COR-L47 (cell line): Measurements from ENCODE around the gene AMH.
A peak's percentile ranks its signal among the peaks of the same experiment; 100 is the strongest.

Experiments used
- DNase-seq: peaks from one replicate; lab custom pipeline; 2025; lab: John Stamatoyannopoulos, UW

The AMH gene

GRCh38 chr19:2249880-2250765, 1.0 kb downstream of the AMH start:
- DNase-seq, result no peak

GRCh38 chr19:2250766-2251105, 1.6 kb downstream of the AMH start:
- DNase-seq, result no peak

- DNase-seq, result no peak
Measured at GRCh38 chr19:2251106-2252054, 2.3 kb downstream of the AMH start.

- DNase-seq, result no peak
Measured at GRCh38 chr19:2252055-2252796, 3.1 kb downstream of the AMH start.

GRCh38 chr19:2252797-2253105, 3.6 kb downstream of the AMH start:
- DNase-seq, result no peak

- DNase-seq, result no peak
Measured at GRCh38 chr19:2253106-2254063, 4.3 kb downstream of the AMH start.

GRCh38 chr19:2254064-2254872, 5.1 kb downstream of the AMH start:
- DNase-seq, result no peak

- no peak for DNase-seq
Measured at GRCh38 chr19:2255112-2255845, 6.2 kb downstream of the AMH start.

GRCh38 chr19:2255982-2256685, 7.0 kb downstream of the AMH start, which contains the start of gene JSRP1:
Gene JSRP1, minus strand, starts transcription at chr19:2256417. Its CDS starts 1,103 bp downstream, at chr19:2255314.
- DNase-seq, result no peak

GRCh38 chr19:2259336-2259735, 10.2 kb downstream of the AMH start:
- DNase-seq, result no peak

DNA sequence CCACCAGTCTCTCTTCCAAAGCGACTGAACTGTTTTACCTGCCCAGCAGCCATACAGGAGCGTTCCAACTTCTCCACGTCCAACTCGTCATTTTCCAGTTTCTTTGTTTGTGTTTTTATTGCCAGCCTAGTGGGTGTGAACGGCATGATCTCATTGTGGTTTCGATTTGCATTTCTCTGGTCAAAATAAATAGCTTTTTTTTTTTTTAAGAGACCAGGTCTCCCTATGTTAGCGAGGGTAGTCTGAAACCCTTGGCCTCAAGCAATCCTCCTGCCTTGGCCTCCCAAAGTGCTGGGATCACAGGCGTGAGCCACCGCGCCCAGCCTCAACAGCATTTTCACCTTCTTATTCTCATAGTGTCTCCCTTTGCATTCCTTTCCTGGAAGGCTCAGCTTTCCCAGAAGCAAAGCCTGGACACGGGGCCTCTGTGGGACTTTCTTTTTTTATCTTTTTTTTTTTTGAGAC, 11.2 kb downstream of the AMH start:
- no peak for DNase-seq

- DNase-seq, result no peak
Measured at GRCh38 chr19:2261438-2262172, 12.5 kb downstream of the AMH start.

GRCh38 chr19:2266183-2266993, 17.3 kb downstream of the AMH start:
- DNase-seq, result peak; percentile 35

GRCh38 chr19:2268480-2268830, 19.3 kb downstream of the AMH start:
- no peak for DNase-seq

DNA sequence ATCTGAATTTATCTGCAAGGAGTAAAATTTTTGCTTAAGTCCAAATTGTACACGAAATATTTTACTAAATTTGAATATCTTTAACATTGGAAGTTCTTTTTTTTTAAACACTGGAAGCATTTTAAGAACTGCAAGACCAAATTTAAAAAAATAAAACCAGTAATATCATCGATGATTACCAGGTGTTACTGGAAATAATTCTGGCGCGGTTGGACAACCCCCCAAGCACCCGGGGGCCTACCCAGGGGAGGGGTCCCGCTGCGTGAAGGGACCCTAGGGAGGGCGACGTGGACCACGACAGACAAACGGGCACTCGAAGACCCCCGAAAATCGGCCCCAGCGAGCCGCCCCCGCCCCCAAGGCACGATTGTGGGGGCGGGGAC, 19.7 kb downstream of the AMH start:
- DNase-seq, result no peak

DNA sequence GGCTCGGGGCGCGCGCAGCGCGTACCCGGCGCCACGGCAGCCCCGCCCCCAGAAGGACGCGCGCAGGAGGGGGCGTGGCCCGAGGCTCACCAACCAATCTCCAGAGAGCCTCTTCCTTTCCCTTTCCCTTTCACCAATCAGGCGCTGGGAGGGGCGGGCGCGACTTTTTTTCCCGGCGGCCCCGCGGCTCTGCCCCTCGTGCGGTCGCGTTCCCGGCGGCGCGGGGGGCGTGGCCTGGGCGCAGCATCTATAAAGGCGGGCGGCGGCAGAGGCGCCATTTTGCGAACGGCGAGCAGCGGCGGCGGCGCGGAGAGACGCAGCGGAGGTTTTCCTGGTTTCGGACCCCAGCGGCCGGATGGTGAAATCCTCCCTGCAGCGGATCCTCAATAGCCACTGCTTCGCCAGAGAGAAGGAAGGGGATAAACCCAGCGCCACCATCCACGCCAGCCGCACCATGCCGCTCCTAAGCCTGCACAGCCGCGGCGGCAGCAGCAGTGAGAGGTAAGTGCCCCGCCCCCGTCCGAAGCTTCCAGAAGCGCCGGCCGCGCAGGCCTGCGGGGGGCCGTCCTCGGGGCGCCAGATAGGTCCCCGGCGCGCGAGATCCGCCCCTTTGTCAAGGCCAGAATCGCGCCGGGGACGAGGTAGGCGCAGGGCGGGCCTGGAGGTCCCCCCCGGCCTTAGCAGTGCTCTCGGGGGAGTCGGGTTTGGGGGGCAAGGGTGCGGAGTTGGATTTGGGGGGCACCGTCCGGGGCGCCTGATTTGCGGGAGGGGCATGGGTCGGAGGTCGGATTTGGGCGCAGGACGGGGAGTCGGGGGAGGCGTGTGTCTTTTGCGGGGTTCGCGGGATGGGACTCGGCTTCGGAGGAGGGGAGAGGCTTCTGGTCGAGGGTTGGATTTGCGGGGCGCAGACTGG, 20.4 kb downstream of the AMH start:
- DNase-seq, result peak; percentile 94

- no peak for DNase-seq
Measured at GRCh38 chr19:2270157-2270422, 21.0 kb downstream of the AMH start.
